ENCODE results near the gene PTPRE. TPM values are rescaled to one million over a fixed set of nuclear protein-coding genes. Genes with fewer than 3 reads are reported as not detected.

Gene PTPRE
- total RNA-seq, 1 experiment from 2014 or later, result 0.69 TPM

GRCh38 chr10:127940866-127941640 lies 34.1 kb downstream of the PTPRE start:
- H3K4me3 ChIP-seq (ENCODE audit: insufficient read depth, low read depth, low read length), result no peak overlapping the region
- DNase-seq, result no peak
- H3K36me3 ChIP-seq (replicated peaks; ENCODE audit: control insufficient read depth, insufficient read depth, low read length), result no peaks in the 10 kb centered on the region
- no peaks in the 10 kb centered on the region for H3K27me3 ChIP-seq (ENCODE audit: control insufficient read depth, insufficient read depth, low read length)

GRCh38 chr10:127942811-127943210 lies 35.9 kb downstream of the PTPRE start:
- Histone ChIP-seq H3K36me3 (replicated peaks; ENCODE audit: control insufficient read depth, insufficient read depth, low read length) (no peaks in the 10 kb centered on the region), H3K27me3 (ENCODE audit: control insufficient read depth, insufficient read depth, low read length) (no peaks in the 10 kb centered on the region), H3K4me3 (ENCODE audit: insufficient read depth, low read depth, low read length) (no peak overlapping the region)
- no peak for DNase-seq

- H3K27me3 ChIP-seq (ENCODE audit: control insufficient read depth, insufficient read depth, low read length), result no peaks in the 10 kb centered on the region
- no peak overlapping the region for H3K4me3 ChIP-seq (ENCODE audit: insufficient read depth, low read depth, low read length)
- DNase-seq, result no peak
- H3K36me3 ChIP-seq (replicated peaks; ENCODE audit: control insufficient read depth, insufficient read depth, low read length), result no peaks in the 10 kb centered on the region
Measured at GRCh38 chr10:127943336-127943910, 36.5 kb downstream of the PTPRE start.

GRCh38 chr10:127944256-127944655 lies 37.4 kb downstream of the PTPRE start:
- no peaks in the 10 kb centered on the region for H3K36me3 ChIP-seq (replicated peaks; ENCODE audit: control insufficient read depth, insufficient read depth, low read length)
- H3K4me3 ChIP-seq (ENCODE audit: insufficient read depth, low read depth, low read length), result no peak overlapping the region
- no peaks in the 10 kb centered on the region for H3K27me3 ChIP-seq (ENCODE audit: control insufficient read depth, insufficient read depth, low read length)
- no peak for DNase-seq

- DNase-seq, result no peak
- Histone ChIP-seq H3K27me3 (ENCODE audit: control insufficient read depth, insufficient read depth, low read length) (no peaks in the 10 kb centered on the region), H3K36me3 (replicated peaks; ENCODE audit: control insufficient read depth, insufficient read depth, low read length) (no peaks in the 10 kb centered on the region), H3K4me3 (ENCODE audit: insufficient read depth, low read depth, low read length) (no peak overlapping the region)
Measured at GRCh38 chr10:127945341-127945758, 38.4 kb downstream of the PTPRE start.

- H3K27me3 ChIP-seq (ENCODE audit: control insufficient read depth, insufficient read depth, low read length), result no peaks in the 10 kb centered on the region
- no peak for DNase-seq
- H3K4me3 ChIP-seq (ENCODE audit: insufficient read depth, low read depth, low read length), result no peak overlapping the region
- no peaks in the 10 kb centered on the region for H3K36me3 ChIP-seq (replicated peaks; ENCODE audit: control insufficient read depth, insufficient read depth, low read length)
Measured at GRCh38 chr10:127945948-127946711, 39.2 kb downstream of the PTPRE start.

GRCh38 chr10:127947211-127947610 lies 40.3 kb downstream of the PTPRE start:
- Histone ChIP-seq H3K36me3 (replicated peaks; ENCODE audit: control insufficient read depth, insufficient read depth, low read length) (no peaks in the 10 kb centered on the region), H3K27me3 (ENCODE audit: control insufficient read depth, insufficient read depth, low read length) (no peaks in the 10 kb centered on the region), H3K4me3 (ENCODE audit: insufficient read depth, low read depth, low read length) (no peak overlapping the region)
- DNase-seq, result no peak

GRCh38 chr10:127948791-127949190 lies 41.9 kb downstream of the PTPRE start:
- no peaks in the 10 kb centered on the region for H3K27me3 ChIP-seq (ENCODE audit: control insufficient read depth, insufficient read depth, low read length)
- H3K4me3 ChIP-seq (ENCODE audit: insufficient read depth, low read depth, low read length), result no peak overlapping the region
- no peak for DNase-seq
- H3K36me3 ChIP-seq (replicated peaks; ENCODE audit: control insufficient read depth, insufficient read depth, low read length), result no peaks in the 10 kb centered on the region

- no peaks in the 10 kb centered on the region for H3K27me3 ChIP-seq (ENCODE audit: control insufficient read depth, insufficient read depth, low read length)
- H3K36me3 ChIP-seq (replicated peaks; ENCODE audit: control insufficient read depth, insufficient read depth, low read length), result no peaks in the 10 kb centered on the region
- H3K4me3 ChIP-seq (ENCODE audit: insufficient read depth, low read depth, low read length), result no peak overlapping the region
- DNase-seq, result peak; percentile 26
Measured at GRCh38 chr10:127949831-127950230, 42.9 kb downstream of the PTPRE start.

- H3K36me3 ChIP-seq (replicated peaks; ENCODE audit: control insufficient read depth, insufficient read depth, low read length), result no peaks in the 10 kb centered on the region
- H3K4me3 ChIP-seq (ENCODE audit: insufficient read depth, low read depth, low read length), result no peak overlapping the region
- no peak for DNase-seq
- H3K27me3 ChIP-seq (ENCODE audit: control insufficient read depth, insufficient read depth, low read length), result no peaks in the 10 kb centered on the region
Measured at GRCh38 chr10:127951861-127952574, 45.1 kb downstream of the PTPRE start.

- H3K27me3 ChIP-seq (ENCODE audit: control insufficient read depth, insufficient read depth, low read length), result no peaks in the 10 kb centered on the region
- no peak overlapping the region for H3K4me3 ChIP-seq (ENCODE audit: insufficient read depth, low read depth, low read length)
Measured at GRCh38 chr10:127952575-127952869, 45.6 kb downstream of the PTPRE start.

GRCh38 chr10:127952918-127953317 lies 46.0 kb downstream of the PTPRE start:
- H3K27me3 ChIP-seq (ENCODE audit: control insufficient read depth, insufficient read depth, low read length), result no peaks in the 10 kb centered on the region
- H3K4me3 ChIP-seq (ENCODE audit: insufficient read depth, low read depth, low read length), result no peak overlapping the region
- no peaks in the 10 kb centered on the region for H3K36me3 ChIP-seq (replicated peaks; ENCODE audit: control insufficient read depth, insufficient read depth, low read length)
- no peak for DNase-seq

More at GRCh38 chr10:127952575-127952869, 45.6 kb downstream of the PTPRE start:
- no peaks in the 10 kb centered on the region for H3K36me3 ChIP-seq (replicated peaks; ENCODE audit: control insufficient read depth, insufficient read depth, low read length)
- DNase-seq, result no peak

GRCh38 chr10:127953876-127954275 lies 47.0 kb downstream of the PTPRE start:
- no peaks in the 10 kb centered on the region for H3K27me3 ChIP-seq (ENCODE audit: control insufficient read depth, insufficient read depth, low read length)
- no peak for DNase-seq
- H3K4me3 ChIP-seq (ENCODE audit: insufficient read depth, low read depth, low read length), result no peak overlapping the region
- no peaks in the 10 kb centered on the region for H3K36me3 ChIP-seq (replicated peaks; ENCODE audit: control insufficient read depth, insufficient read depth, low read length)

- no peaks in the 10 kb centered on the region for H3K27me3 ChIP-seq (ENCODE audit: control insufficient read depth, insufficient read depth, low read length)
- no peaks in the 10 kb centered on the region for H3K36me3 ChIP-seq (replicated peaks; ENCODE audit: control insufficient read depth, insufficient read depth, low read length)
- no peak overlapping the region for H3K4me3 ChIP-seq (ENCODE audit: insufficient read depth, low read depth, low read length)
- DNase-seq, result no peak
Measured at GRCh38 chr10:127959428-127959827, 52.5 kb downstream of the PTPRE start.

All from H7 (cell line).